K562 (cell line): ENCODE results near the gene TJAP1. TPM values are rescaled to one million over a fixed set of nuclear protein-coding genes. Genes with fewer than 3 reads are reported as not detected.
A peak's percentile ranks its signal among the peaks of the same experiment; 100 is the strongest.

Experiments used
- ATAC-seq: fragments of 200-7000 bp; cut with Tn5 transposase; 3 replicates; pipeline ENCODE4 v1.9.1; 2020; ENCODE audit warnings: moderate library complexity
- BruUV-seq: library from RNA; stranded (reverse); fragments of 400-500 nt; replicated peaks from 2 replicates; lab custom pipeline; 2021; lab: Mats Ljungman, UMichigan
- CTCF ChIA-PET: fragments of 300-600 bp; formaldehyde crosslinking; extraction: SDS; loops from one replicate; lab custom pipeline; 2021; ENCODE audit warnings: low intra/inter-chr PET ratio; lab: Yijun Ruan, JAX
- POLR2A ChIA-PET: fragments of 300-600, 350-650 bp; sonication (Branson Sonifier 250); formaldehyde crosslinking; extraction: SDS; loops from one replicate; lab custom pipeline; 2021; ENCODE audit warnings: antibody characterized with exemption, inconsistent platforms; lab: Yijun Ruan, JAX
- DNase-seq, 4 experiments: peaks; one replicate each; pipeline versions ENCODE4 v3.0.0 to v3.0.0-alpha.2; 2011 to 2018; ENCODE audit warnings: low spot score in 3 of 4, mixed read lengths in 3 of 4; ENCODE audit errors: extremely low read depth in 1 of 4
- FAIRE-seq: peaks from 2 replicates; lab custom pipeline; 2011; peaks lifted over from hg19 to GRCh38; lab: Jason Lieb, UNC
- H2AFZ ChIP-seq: 2 replicates; pipeline ENCODE4 v1.6.0; 2011; ENCODE audit warnings: low read depth, low read length, control low read depth, inconsistent platforms
- H3K27ac ChIP-seq: fragments of 200-600 bp; 3 replicates; pipeline ENCODE4 v1.8.0; 2011; ENCODE audit warnings: low read depth, mild to moderate bottlenecking, control low read depth, inconsistent platforms, low read length, moderate library complexity, mixed read lengths; ENCODE audit errors: extremely low read depth
- H3K27me3 ChIP-seq, 2 experiments: fragments of 300-600 bp in 1 of 2; 2 replicates in 1 of 2; 3 replicates in 1 of 2; pipeline versions ENCODE4 v1.6.0 to v1.8.0; 2011; ENCODE audit warnings: inconsistent platforms in 2 of 2, low read length in 2 of 2, mild to moderate bottlenecking in 1 of 2, mixed read lengths in 1 of 2, moderate library complexity in 1 of 2; ENCODE audit not compliant: control insufficient read depth in 2 of 2, insufficient read depth in 2 of 2
- H3K36me3 ChIP-seq: fragments of 300-600 bp; 3 replicates; pipeline ENCODE4 v1.8.0; 2011; ENCODE audit warnings: mild to moderate bottlenecking, low read length, inconsistent platforms; ENCODE audit not compliant: control insufficient read depth, insufficient read depth
- H3K4me1 ChIP-seq, 2 experiments: fragments of 200-600 bp in 1 of 2; replicated peaks in 1 of 2; 2 replicates in 1 of 2; 3 replicates in 1 of 2; pipeline versions ENCODE4 v1.5.1 to v1.8.0; 2011; ENCODE audit warnings: inconsistent platforms in 2 of 2, low read length in 2 of 2, mild to moderate bottlenecking in 1 of 2, mixed read lengths in 1 of 2, moderate library complexity in 1 of 2; ENCODE audit not compliant: control insufficient read depth in 2 of 2, insufficient read depth in 2 of 2
- H3K4me2 ChIP-seq: 2 replicates; pipeline ENCODE4 v1.6.1; 2011; ENCODE audit warnings: low read length, control low read depth, inconsistent platforms, mixed read lengths; ENCODE audit not compliant: insufficient read depth
- H3K4me3 ChIP-seq: fragments of 200-600 bp; sonication (generic), shearing (Covaris generic); 2 replicates; pipeline ENCODE4 v1.5.1; 2016; ENCODE audit warnings: control low read depth, inconsistent platforms
- H3K79me2 ChIP-seq: fragments of 200-600 bp; 3 replicates; pipeline ENCODE4 v1.8.0; 2011; ENCODE audit warnings: low read length, inconsistent platforms; ENCODE audit not compliant: control insufficient read depth, insufficient read depth
- H3K9ac ChIP-seq, 2 experiments: 2 replicates each; pipeline versions ENCODE4 v1.6.0 to v1.6.1; 2011; ENCODE audit warnings: low read depth in 2 of 2, low read length in 2 of 2, control low read depth in 1 of 2, inconsistent platforms in 1 of 2, mild to moderate bottlenecking in 1 of 2, mixed read lengths in 1 of 2; ENCODE audit not compliant: insufficient read depth in 1 of 2
- H3K9me1 ChIP-seq: one replicate; pipeline ENCODE4 v1.6.0; 2011; ENCODE audit warnings: inconsistent platforms, mild to moderate bottlenecking, low read length, moderate library complexity; ENCODE audit not compliant: control insufficient read depth, insufficient read depth
- H3K9me3 ChIP-seq: replicated peaks from 2 replicates; pipeline ENCODE4 v1.5.1; 2011; ENCODE audit warnings: low read depth, low read length, inconsistent platforms; ENCODE audit not compliant: control insufficient read depth, insufficient read depth
- H4K20me1 ChIP-seq: replicated peaks from 2 replicates; pipeline ENCODE4 v1.6.1; 2011; ENCODE audit warnings: low read length, inconsistent platforms, mixed read lengths; ENCODE audit not compliant: control insufficient read depth, insufficient read depth
- CBFB ChIP-seq: sonication (generic); formaldehyde crosslinking; IDR thresholded peaks from 2 replicates; pipeline ENCODE4 v1.4.0; 2020; ENCODE audit warnings: mild to moderate bottlenecking, missing genetic modification reagents
- CBX8 ChIP-seq: fragments of 200-600 bp; sonication (generic); IDR thresholded peaks from 2 replicates; pipeline ENCODE4 v1.6.1; 2012; ENCODE audit warnings: borderline replicate concordance, mixed run types, low read depth, mild to moderate bottlenecking, moderate library complexity, mixed read lengths, low read length, control low read depth, inconsistent platforms; ENCODE audit not compliant: poor library complexity, severe bottlenecking; ENCODE audit errors: extremely low read depth
- MAFK ChIP-seq: IDR thresholded peaks from 2 replicates; pipeline ENCODE4 v1.6.1; 2011; ENCODE audit warnings: low read length, improper control_type of control experiment
- PML ChIP-seq: IDR thresholded peaks from 2 replicates; pipeline ENCODE4 v1.6.1; 2012; ENCODE audit warnings: low read length, inconsistent platforms
- RBM17 ChIP-seq: fragments of 200-400 bp; formaldehyde crosslinking; IDR thresholded peaks from 2 replicates; pipeline ENCODE4 v1.6.1; 2017; ENCODE audit warnings: low read depth, mild to moderate bottlenecking, low read length, borderline replicate concordance
- WGBS: fragments of 100-300 bp; shearing (Covaris generic); methylation state at CpG from one replicate; pipeline ENCODE4 v1.1.6; 2016; ENCODE audit warnings: low coverage, mixed read lengths; ENCODE audit not compliant: insufficient coverage; ENCODE audit errors: missing lambda C conversion rate; 5-methylcytosine and 5-hydroxymethylcytosine counted together
- in situ Hi-C: fragments of 300-500 bp; cut with MboI; formaldehyde crosslinking; loops from 4 replicates; pipeline ENCODE4 v1.15.0; 2018; ENCODE audit warnings: inconsistent platforms, mixed read lengths
- intact Hi-C: fragments of 100-400 bp; cut with micrococcal nuclease; formaldehyde crosslinking; loops from 2 replicates; pipeline ENCODE4 v1.14.2; 2022
- polyA plus RNA-seq, 8 experiments: library from polyadenylated mRNA; depleted of rRNA in 4 of 8; stranded (reverse) in 5 of 8; unstranded in 3 of 8; fragments of >200 nt; fragmentation: Nextera tagmentation in 2 of 8; fragmentation: Illumina TruSeq in 1 of 8; extraction: Ambion mirVana in 2 of 8; extraction: Trizol in 1 of 8; gene quantifications; 2 replicates each; pipeline versions ENCODE4 v1.2.1 to v1.2.3, GENCODE V29; 2011 to 2014; ENCODE audit warnings: inconsistent platforms in 1 of 8, missing spikeins in 1 of 8
- total RNA-seq, 7 experiments: library from RNA; depleted of rRNA in 6 of 7; stranded (reverse); fragments of >200 nt in 6 of 7; fragmentation: Illumina TruSeq in 2 of 7; extraction: Trizol in 2 of 7; gene quantifications; 2 replicates each; pipeline versions ENCODE4 v1.2.1 to v1.2.3, GENCODE V29; 2011 to 2021; ENCODE audit warnings: low replicate concordance in 1 of 7
- TF ChIP-seq, protein P1 (sequence below): sonication (generic); formaldehyde crosslinking; IDR thresholded peaks from 2 replicates; pipeline ENCODE4 v1.8.0; 2022; ENCODE audit warnings: mild to moderate bottlenecking, missing genetic modification reagents, borderline replicate concordance

TJAP1 gene
- total and polyA plus RNA-seq, 9 of the 15 experiments (the other 6 are each of a cell fraction or from before 2014, with no cell fraction given): 0.06 to 35.8 (median 16.2) TPM

DNA sequence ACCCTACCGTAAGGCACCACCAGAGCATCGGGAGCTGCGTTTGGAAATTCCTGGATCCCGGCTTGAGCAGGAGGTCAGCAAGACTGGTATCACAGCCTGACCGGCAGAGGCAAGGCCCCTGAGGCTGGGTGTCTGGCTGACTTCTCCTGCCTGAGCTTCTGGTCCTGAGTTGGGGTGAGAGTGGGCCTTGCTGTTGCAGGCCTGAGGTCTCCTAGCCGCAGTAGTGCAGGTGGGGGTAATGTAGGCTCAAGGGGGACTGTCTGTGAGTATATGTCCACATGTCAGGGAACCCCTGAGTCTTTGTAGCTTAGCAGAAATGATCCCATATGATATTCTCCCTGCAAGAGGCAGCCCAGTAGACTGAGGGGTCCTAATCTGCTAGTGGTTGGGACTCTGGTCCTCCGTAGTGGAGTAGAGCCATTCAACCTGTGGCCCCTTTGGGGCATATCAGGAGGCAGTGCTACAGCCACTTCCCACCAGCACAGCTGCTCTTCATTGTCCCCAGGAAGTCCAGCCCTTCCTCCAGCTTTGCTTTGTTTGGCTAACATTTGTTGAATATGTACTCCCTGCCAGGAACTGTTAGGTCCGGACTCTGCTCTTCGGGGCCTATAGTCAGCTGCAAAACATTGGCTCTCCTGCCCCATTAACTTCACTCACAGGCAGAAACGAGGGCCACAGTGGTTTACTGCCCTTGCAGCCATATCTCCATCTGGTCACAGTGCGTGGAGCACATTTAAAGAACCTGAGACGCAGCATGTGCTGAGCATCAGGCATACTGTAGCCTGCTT is 21.9 kb downstream of the TJAP1 start:
- H3K9me3 ChIP-seq: no peaks in the 10 kb centered on the region
- ChIA-PET CTCF (interaction anchor here (1.0 kb wide), 1 partner anchor 45 kb away, joined by 4 read pairs; no protein-coding TSS in a partner anchor), POLR2A (interaction anchor here (0.7 to 1.8 kb wide), 3 partner anchors 8 to 279 kb away, joined by 3 to 4 read pairs (median 3); no protein-coding TSS in a partner anchor)
- H3K9me1 ChIP-seq: peaks cover 3% of the 10 kb centered on the region
- H3K4me2 ChIP-seq: no peak overlapping the region
- no peak overlapping the region for H3K27ac ChIP-seq
- no peak overlapping the region for H3K4me3 ChIP-seq
- no peaks in the 10 kb centered on the region for H3K27me3 ChIP-seq
- peaks cover 61% of the 10 kb centered on the region; the same call in 2 of the 3 replicates for H3K36me3 ChIP-seq
- ATAC-seq (no peak), DNase-seq (no peak), FAIRE-seq (no peak)
- 85% methylated on average over 12 of the region's 12 CpGs for WGBS
- TF ChIP-seq, protein P1, sequence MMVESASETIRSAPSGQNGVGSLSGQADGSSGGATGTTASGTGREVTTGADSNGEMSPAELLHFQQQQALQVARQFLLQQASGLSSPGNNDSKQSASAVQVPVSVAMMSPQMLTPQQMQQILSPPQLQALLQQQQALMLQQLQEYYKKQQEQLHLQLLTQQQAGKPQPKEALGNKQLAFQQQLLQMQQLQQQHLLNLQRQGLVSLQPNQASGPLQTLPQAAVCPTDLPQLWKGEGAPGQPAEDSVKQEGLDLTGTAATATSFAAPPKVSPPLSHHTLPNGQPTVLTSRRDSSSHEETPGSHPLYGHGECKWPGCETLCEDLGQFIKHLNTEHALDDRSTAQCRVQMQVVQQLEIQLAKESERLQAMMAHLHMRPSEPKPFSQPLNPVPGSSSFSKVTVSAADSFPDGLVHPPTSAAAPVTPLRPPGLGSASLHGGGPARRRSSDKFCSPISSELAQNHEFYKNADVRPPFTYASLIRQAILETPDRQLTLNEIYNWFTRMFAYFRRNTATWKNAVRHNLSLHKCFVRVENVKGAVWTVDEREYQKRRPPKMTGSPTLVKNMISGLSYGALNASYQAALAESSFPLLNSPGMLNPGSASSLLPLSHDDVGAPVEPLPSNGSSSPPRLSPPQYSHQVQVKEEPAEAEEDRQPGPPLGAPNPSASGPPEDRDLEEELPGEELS (CRISPR knock-in tag): no peak
- no peak for TF ChIP-seq CBFB
- TF ChIP-seq CBX8: no peak
- no peak for TF ChIP-seq RBM17
- TF ChIP-seq MAFK: no peak
- no peak for TF ChIP-seq PML
- intact Hi-C loops (no loop called here), in situ Hi-C loops (no loop called here)
- H2AFZ ChIP-seq: no peak overlapping the region
- BruUV-seq: no TSS peak
- peak overlapping the region in 1 of 2 experiments; percentile 58; a peak in 1 of 4 replicates for H3K9ac ChIP-seq
- peaks cover 16% of the 10 kb centered on the region for H4K20me1 ChIP-seq
- no peaks in the 10 kb centered on the region for H3K79me2 ChIP-seq
- peaks cover 9 to 19% of the 10 kb centered on the region in 2 experiments for H3K4me1 ChIP-seq
